IMR-90 (cell line): Measurements from ENCODE around the gene TNS2. TPM values are rescaled to one million over a fixed set of nuclear protein-coding genes. Genes with fewer than 3 reads are reported as not detected.

Experiments
- ATAC-seq: fragments of 200-7000 bp; cut with Tn5 transposase; 2 replicates; pipeline ENCODE4 v1.9.1; 2020; ENCODE audit warnings: low read depth, mild to moderate bottlenecking, moderate library complexity
- BruUV-seq: library from RNA; stranded (reverse); fragments of 400-500 nt; replicated peaks from 2 replicates; lab custom pipeline; 2021; lab: Mats Ljungman, UMichigan
- CTCF ChIA-PET: fragments of 300-600 bp; formaldehyde crosslinking; extraction: SDS; loops from one replicate; lab custom pipeline; 2021; ENCODE audit warnings: antibody characterized with exemption; lab: Yijun Ruan, JAX
- POLR2A ChIA-PET: fragments of 300-600 bp; sonication (Branson Sonifier 250); formaldehyde crosslinking; loops from one replicate; lab custom pipeline; 2022; ENCODE audit warnings: antibody characterized with exemption; ENCODE audit not compliant: unreplicated experiment; lab: Charles Lee
- DNase-seq: peaks from one replicate; pipeline ENCODE4 v3.0.0; 2013
- H2AFZ ChIP-seq: replicated peaks from 2 replicates; pipeline ENCODE3; 2013; ENCODE audit warnings: low read length, mild to moderate bottlenecking; ENCODE audit not compliant: poor library complexity
- H2AK5ac ChIP-seq: 2 replicates; pipeline ENCODE4 v1.6.1; 2013; ENCODE audit warnings: low read depth, low read length, inconsistent platforms
- H2AK9ac ChIP-seq: replicated peaks from 2 replicates; pipeline ENCODE3; 2013; ENCODE audit warnings: mild to moderate bottlenecking, low read depth, low read length, moderate library complexity; ENCODE audit not compliant: poor library complexity
- H2BK120ac ChIP-seq: 2 replicates; pipeline ENCODE4 v1.6.1; 2013; ENCODE audit warnings: low read depth, low read length, inconsistent platforms
- H2BK15ac ChIP-seq: 3 replicates; pipeline ENCODE4 v1.6.1; 2013; ENCODE audit warnings: low read depth, low read length, inconsistent platforms
- H2BK20ac ChIP-seq: 2 replicates; pipeline ENCODE4 v1.6.1; 2013; ENCODE audit warnings: low read depth, mild to moderate bottlenecking, inconsistent platforms, low read length, moderate library complexity
- H2BK5ac ChIP-seq: 2 replicates; pipeline ENCODE4 v1.6.1; 2013; ENCODE audit warnings: mild to moderate bottlenecking, low read depth, low read length, inconsistent platforms; ENCODE audit not compliant: poor library complexity, severe bottlenecking
- H3K14ac ChIP-seq: replicated peaks from 2 replicates; pipeline ENCODE4 v1.6.1; 2013; ENCODE audit warnings: low read depth, low read length, inconsistent platforms
- H3K18ac ChIP-seq: 2 replicates; pipeline ENCODE4 v1.6.1; 2013; ENCODE audit warnings: low read depth, low read length, control low read depth
- H3K23ac ChIP-seq: 2 replicates; pipeline ENCODE4 v1.6.1; 2013; ENCODE audit warnings: low read depth, low read length, inconsistent platforms
- H3K27ac ChIP-seq: 2 replicates; pipeline ENCODE4 v1.5.1; 2013; ENCODE audit warnings: mild to moderate bottlenecking, control low read depth, low read length; ENCODE audit not compliant: insufficient read depth
- H3K27me3 ChIP-seq: 2 replicates; pipeline ENCODE4 v1.6.1; 2013; ENCODE audit warnings: low read length; ENCODE audit not compliant: control insufficient read depth, insufficient read depth
- H3K36me3 ChIP-seq: 2 replicates; pipeline ENCODE4 v1.6.1; 2013; ENCODE audit warnings: low read length, mixed read lengths; ENCODE audit not compliant: control insufficient read depth, insufficient read depth
- H3K4ac ChIP-seq: 2 replicates; pipeline ENCODE4 v1.6.1; 2013; ENCODE audit warnings: low read depth, low read length, inconsistent platforms
- H3K4me1 ChIP-seq: 2 replicates; pipeline ENCODE4 v1.6.1; 2013; ENCODE audit warnings: low read length, mixed read lengths; ENCODE audit not compliant: control insufficient read depth, insufficient read depth
- H3K4me2 ChIP-seq: 2 replicates; pipeline ENCODE4 v1.6.1; 2013; ENCODE audit warnings: low read depth, mild to moderate bottlenecking, control low read depth, low read length, moderate library complexity
- H3K4me3 ChIP-seq: 2 replicates; pipeline ENCODE4 v1.5.1; 2013; ENCODE audit warnings: low read depth, mild to moderate bottlenecking, control low read depth, low read length, moderate library complexity; ENCODE audit not compliant: insufficient read depth
- H3K56ac ChIP-seq: 2 replicates; pipeline ENCODE4 v1.6.1; 2013; ENCODE audit warnings: low read length, inconsistent platforms; ENCODE audit not compliant: insufficient read depth; ENCODE audit errors: extremely low read depth
- H3K79me1 ChIP-seq, 2 experiments: 2 replicates each; pipeline ENCODE4 v1.6.1; 2013; ENCODE audit warnings: low read length in 2 of 2, inconsistent platforms in 1 of 2, low read depth in 1 of 2
- H3K9ac ChIP-seq: 2 replicates; pipeline ENCODE4 v1.6.1; 2013; ENCODE audit warnings: low read depth, low read length, control low read depth
- H3K9me1 ChIP-seq: 2 replicates; pipeline ENCODE4 v1.6.1; 2013; ENCODE audit warnings: low read length, inconsistent platforms; ENCODE audit not compliant: insufficient read depth
- H3K9me3 ChIP-seq: 2 replicates; pipeline ENCODE4 v1.6.1; 2013; ENCODE audit warnings: low read length; ENCODE audit not compliant: control insufficient read depth, insufficient read depth
- H4K20me1 ChIP-seq: 2 replicates; pipeline ENCODE4 v1.6.1; 2013; ENCODE audit warnings: low read length, inconsistent platforms; ENCODE audit not compliant: insufficient read depth
- H4K5ac ChIP-seq: 2 replicates; pipeline ENCODE4 v1.6.1; 2013; ENCODE audit warnings: mild to moderate bottlenecking, low read depth, low read length, control low read depth
- H4K8ac ChIP-seq, 2 experiments: 2 replicates each; pipeline ENCODE4 v1.6.1; 2013; ENCODE audit warnings: low read depth in 2 of 2, low read length in 2 of 2, control low read depth in 1 of 2, inconsistent platforms in 1 of 2
- H4K91ac ChIP-seq: 2 replicates; pipeline ENCODE4 v1.6.1; 2013; ENCODE audit warnings: low read depth, low read length, inconsistent platforms; ENCODE audit not compliant: insufficient read depth
- BHLHE40 ChIP-seq: fragments of 150-350 bp; IDR thresholded peaks from 2 replicates; pipeline ENCODE4 v1.6.1; 2016; ENCODE audit warnings: mild to moderate bottlenecking, low read depth, low read length
- FOS ChIP-seq: fragments of 150-350 bp; IDR thresholded peaks from 2 replicates; pipeline ENCODE4 v1.6.1; 2016; ENCODE audit warnings: low read depth, low read length
- MAFK ChIP-seq: IDR thresholded peaks from 2 replicates; pipeline ENCODE4 v1.6.1; 2012; ENCODE audit warnings: low read depth, low read length, improper control_type of control experiment
- MAZ ChIP-seq: IDR thresholded peaks from 2 replicates; pipeline ENCODE4 v1.6.1; 2012; ENCODE audit warnings: low read depth, mild to moderate bottlenecking, low read length, improper control_type of control experiment, moderate library complexity, borderline replicate concordance
- NFE2L2 ChIP-seq: fragments of 150-350 bp; IDR thresholded peaks from 2 replicates; pipeline ENCODE4 v1.6.1; 2016; ENCODE audit warnings: low read depth, mild to moderate bottlenecking, low read length
- POLR2A ChIP-seq: IDR thresholded peaks from 2 replicates; pipeline ENCODE4 v1.6.1; 2012; ENCODE audit warnings: mild to moderate bottlenecking, low read depth, low read length
- RFX5 ChIP-seq: IDR thresholded peaks from 2 replicates; pipeline ENCODE4 v1.8.0; 2012; ENCODE audit warnings: low read depth, mild to moderate bottlenecking, low read length, moderate library complexity
- SMC3 ChIP-seq: fragments of 150-350 bp; IDR thresholded peaks from 2 replicates; pipeline ENCODE4 v1.6.1; 2016; ENCODE audit warnings: low read depth, mild to moderate bottlenecking, antibody characterized with exemption, low read length, moderate library complexity
- WGBS, 2 experiments: methylation state at CpG; one replicate each; pipeline versions ENCODE4 v1.1.5 to v1.1.7; 2013; ENCODE audit warnings: missing lambda C conversion rate in 2 of 2; ENCODE audit not compliant: insufficient read length in 1 of 2; ENCODE audit errors: extremely low coverage in 2 of 2; 5-methylcytosine and 5-hydroxymethylcytosine counted together
- dilution Hi-C: fragments of 300-500 bp; cut with HindIII; formaldehyde crosslinking; loops from one replicate; pipeline ENCODE4 v1.14.3; 2018; ENCODE audit warnings: low sequenced_read_pairs; ENCODE audit not compliant: unreplicated experiment
- in situ Hi-C: fragments of 300-500 bp; cut with MboI; formaldehyde crosslinking; loops from 3 replicates; pipeline ENCODE4 v1.14.3; 2019; ENCODE audit warnings: low sequenced_read_pairs, inconsistent platforms, mixed read lengths
- intact Hi-C: fragments of 100-400 bp; cut with micrococcal nuclease; formaldehyde crosslinking; loops from 2 replicates; pipeline ENCODE4 v1.10.0; 2022
- polyA plus RNA-seq, 3 experiments: library from polyadenylated mRNA; depleted of rRNA; stranded (reverse); fragments of >200 nt; gene quantifications; 2 replicates each; pipeline ENCODE4 v1.2.3, GENCODE V29; 2012; ENCODE audit warnings: low replicate concordance in 1 of 3
- total RNA-seq: library from RNA; depleted of rRNA; stranded (reverse); fragments of >200 nt; gene quantifications from 2 replicates; pipeline ENCODE4 v1.2.3, GENCODE V29; 2012
- TF ChIP-seq, protein P1 (sequence below): conservative IDR thresholded peaks from 2 replicates; pipeline ENCODE4 v1.5.1; 2012; ENCODE audit warnings: mild to moderate bottlenecking, low read depth, low read length, improper control_type of control experiment
- TF ChIP-seq, protein P2 (sequence below): fragments of 150-350 bp; IDR thresholded peaks from 2 replicates; pipeline ENCODE4 v1.6.1; 2016; ENCODE audit warnings: low read depth, mild to moderate bottlenecking, low read length, moderate library complexity, borderline replicate concordance

TNS2 gene
- total and polyA plus RNA-seq, 2 of the 4 experiments (the other 2 are of a cell fraction), result 10.4 to 67.2 TPM

DNA sequence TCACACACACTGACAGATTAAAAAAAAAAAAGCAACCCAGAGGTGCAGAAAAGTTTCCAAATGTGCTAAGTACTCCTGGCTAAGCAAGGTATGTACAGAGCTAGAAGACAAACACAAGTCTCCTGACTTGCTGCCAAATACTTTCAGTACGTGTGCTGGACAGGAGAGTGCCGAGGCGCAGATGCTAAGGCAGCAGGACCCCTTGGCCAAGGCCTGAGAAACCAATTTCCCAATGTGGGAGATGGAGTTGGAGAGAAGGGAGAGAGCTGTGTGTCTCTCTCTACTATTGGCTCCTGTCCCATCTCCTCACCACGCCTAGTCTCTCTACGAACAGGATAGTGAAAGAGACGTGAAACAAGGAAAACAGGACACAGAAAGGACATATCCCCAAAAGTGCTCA lies 24.0 kb downstream of the TNS2 start:
- no peak overlapping the region for H3K9ac ChIP-seq
- intact Hi-C loops, result no loop called here
- H3K36me3 ChIP-seq, result peaks cover 29% of the 10 kb centered on the region
- no peak overlapping the region for H3K23ac ChIP-seq
- no peak overlapping the region for H2AK9ac ChIP-seq
- dilution Hi-C loops, result no loop called here
- ChIA-PET POLR2A (interaction anchor here (0.7 kb wide), 1 partner anchor 11 kb away, joined by 3 read pairs; no protein-coding TSS in a partner anchor), CTCF (no interaction called here)
- no peak for ATAC-seq
- H3K4me1 ChIP-seq, result peaks cover 17% of the 10 kb centered on the region
- H3K9me1 ChIP-seq, result peaks cover 19% of the 10 kb centered on the region
- H3K4ac ChIP-seq, result no peak overlapping the region
- WGBS, 2 experiments, result 75% methylated on average over 1 of the region's 6 CpGs; no CpG with 5 or more reads in 1 of the 2 experiments
- H2BK120ac ChIP-seq, result no peak overlapping the region
- no peak overlapping the region for H2BK20ac ChIP-seq
- no peak overlapping the region for H3K27ac ChIP-seq
- TF ChIP-seq RFX5 (no peak), NFE2L2 (no peak), FOS (no peak), SMC3 (no peak), MAZ (no peak), BHLHE40 (no peak), MAFK (no peak), POLR2A (no peak)
- TF ChIP-seq, protein P1, sequence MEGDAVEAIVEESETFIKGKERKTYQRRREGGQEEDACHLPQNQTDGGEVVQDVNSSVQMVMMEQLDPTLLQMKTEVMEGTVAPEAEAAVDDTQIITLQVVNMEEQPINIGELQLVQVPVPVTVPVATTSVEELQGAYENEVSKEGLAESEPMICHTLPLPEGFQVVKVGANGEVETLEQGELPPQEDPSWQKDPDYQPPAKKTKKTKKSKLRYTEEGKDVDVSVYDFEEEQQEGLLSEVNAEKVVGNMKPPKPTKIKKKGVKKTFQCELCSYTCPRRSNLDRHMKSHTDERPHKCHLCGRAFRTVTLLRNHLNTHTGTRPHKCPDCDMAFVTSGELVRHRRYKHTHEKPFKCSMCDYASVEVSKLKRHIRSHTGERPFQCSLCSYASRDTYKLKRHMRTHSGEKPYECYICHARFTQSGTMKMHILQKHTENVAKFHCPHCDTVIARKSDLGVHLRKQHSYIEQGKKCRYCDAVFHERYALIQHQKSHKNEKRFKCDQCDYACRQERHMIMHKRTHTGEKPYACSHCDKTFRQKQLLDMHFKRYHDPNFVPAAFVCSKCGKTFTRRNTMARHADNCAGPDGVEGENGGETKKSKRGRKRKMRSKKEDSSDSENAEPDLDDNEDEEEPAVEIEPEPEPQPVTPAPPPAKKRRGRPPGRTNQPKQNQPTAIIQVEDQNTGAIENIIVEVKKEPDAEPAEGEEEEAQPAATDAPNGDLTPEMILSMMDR, result no peak
- TF ChIP-seq, protein P2, sequence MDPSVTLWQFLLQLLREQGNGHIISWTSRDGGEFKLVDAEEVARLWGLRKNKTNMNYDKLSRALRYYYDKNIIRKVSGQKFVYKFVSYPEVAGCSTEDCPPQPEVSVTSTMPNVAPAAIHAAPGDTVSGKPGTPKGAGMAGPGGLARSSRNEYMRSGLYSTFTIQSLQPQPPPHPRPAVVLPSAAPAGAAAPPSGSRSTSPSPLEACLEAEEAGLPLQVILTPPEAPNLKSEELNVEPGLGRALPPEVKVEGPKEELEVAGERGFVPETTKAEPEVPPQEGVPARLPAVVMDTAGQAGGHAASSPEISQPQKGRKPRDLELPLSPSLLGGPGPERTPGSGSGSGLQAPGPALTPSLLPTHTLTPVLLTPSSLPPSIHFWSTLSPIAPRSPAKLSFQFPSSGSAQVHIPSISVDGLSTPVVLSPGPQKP, result no peak
- no peak overlapping the region for H2AK5ac ChIP-seq
- H2AFZ ChIP-seq, result no peak overlapping the region
- no peaks in the 10 kb centered on the region for H3K27me3 ChIP-seq
- no peak overlapping the region; the same call in 2 of the 3 replicates for H2BK15ac ChIP-seq
- no peak overlapping the region for H4K91ac ChIP-seq
- peaks cover 31 to 69% of the 10 kb centered on the region in 2 experiments for H3K79me1 ChIP-seq
- no TSS peak for BruUV-seq
- no peak for DNase-seq
- H4K8ac ChIP-seq, result no peak overlapping the region
- no peak overlapping the region for H3K18ac ChIP-seq
- H3K56ac ChIP-seq, result no peak overlapping the region
- in situ Hi-C loops, result no loop called here
- no peak overlapping the region for H2BK5ac ChIP-seq
- no peak overlapping the region for H4K5ac ChIP-seq
- H4K20me1 ChIP-seq, result no peaks in the 10 kb centered on the region
- no peak overlapping the region for H3K14ac ChIP-seq
- no peak overlapping the region for H3K4me2 ChIP-seq
- no peaks in the 10 kb centered on the region for H3K9me3 ChIP-seq
- no peak overlapping the region for H3K4me3 ChIP-seq
